Measurements from ENCODE around the gene MDN1.

- TF ChIP-seq POLR2A (IDR thresholded peaks at IDR 0.05): no peak
- TF ChIP-seq, protein P1, sequence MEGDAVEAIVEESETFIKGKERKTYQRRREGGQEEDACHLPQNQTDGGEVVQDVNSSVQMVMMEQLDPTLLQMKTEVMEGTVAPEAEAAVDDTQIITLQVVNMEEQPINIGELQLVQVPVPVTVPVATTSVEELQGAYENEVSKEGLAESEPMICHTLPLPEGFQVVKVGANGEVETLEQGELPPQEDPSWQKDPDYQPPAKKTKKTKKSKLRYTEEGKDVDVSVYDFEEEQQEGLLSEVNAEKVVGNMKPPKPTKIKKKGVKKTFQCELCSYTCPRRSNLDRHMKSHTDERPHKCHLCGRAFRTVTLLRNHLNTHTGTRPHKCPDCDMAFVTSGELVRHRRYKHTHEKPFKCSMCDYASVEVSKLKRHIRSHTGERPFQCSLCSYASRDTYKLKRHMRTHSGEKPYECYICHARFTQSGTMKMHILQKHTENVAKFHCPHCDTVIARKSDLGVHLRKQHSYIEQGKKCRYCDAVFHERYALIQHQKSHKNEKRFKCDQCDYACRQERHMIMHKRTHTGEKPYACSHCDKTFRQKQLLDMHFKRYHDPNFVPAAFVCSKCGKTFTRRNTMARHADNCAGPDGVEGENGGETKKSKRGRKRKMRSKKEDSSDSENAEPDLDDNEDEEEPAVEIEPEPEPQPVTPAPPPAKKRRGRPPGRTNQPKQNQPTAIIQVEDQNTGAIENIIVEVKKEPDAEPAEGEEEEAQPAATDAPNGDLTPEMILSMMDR (IDR thresholded peaks at IDR 0.05): no peak
Measured at GRCh38 chr6:89775150-89775549, 44.4 kb downstream of the MDN1 start.
